Measurements from ENCODE around the gene CTNNA1.
"Not testable (repeated sequence)": the region's sequence is repeated elsewhere in the genome, so short reads cannot be mapped to it uniquely, and the experiment has no call there.

The CTNNA1 gene

GRCh38 chr5:138726848-138727247, 26.4 kb upstream of the CTNNA1 start:
- TF ChIP-seq CTCF (IDR thresholded peaks at IDR 0.05; ENCODE audit: insufficient read depth, low read length, poor library complexity, severe bottlenecking), result no peak
- Histone ChIP-seq H3K4me3 (replicated peaks; ENCODE audit: low read depth, low read length) (no peak overlapping the region), H3K36me3 (ENCODE audit: control insufficient read depth, insufficient read depth, low read length) (no peaks in the 10 kb centered on the region), H3K27me3 (replicated peaks; ENCODE audit: control insufficient read depth, insufficient read depth, low read length) (no peaks in the 10 kb centered on the region)
- DNase-seq (ENCODE audit: extremely low read depth, insufficient read length), result no peak

GRCh38 chr5:138730496-138730895, 22.7 kb upstream of the CTNNA1 start:
- not testable (repeated sequence) for DNase-seq (ENCODE audit: extremely low read depth, insufficient read length); H3K4me3 ChIP-seq (replicated peaks; ENCODE audit: low read depth, low read length); H3K36me3 ChIP-seq (ENCODE audit: control insufficient read depth, insufficient read depth, low read length); H3K27me3 ChIP-seq (replicated peaks; ENCODE audit: control insufficient read depth, insufficient read depth, low read length)

- no peak overlapping the region for H3K4me3 ChIP-seq (replicated peaks; ENCODE audit: low read depth, low read length)
- no peak for TF ChIP-seq CTCF (IDR thresholded peaks at IDR 0.05; ENCODE audit: insufficient read depth, low read length, poor library complexity, severe bottlenecking)
- H3K27me3 ChIP-seq (replicated peaks; ENCODE audit: control insufficient read depth, insufficient read depth, low read length), result no peaks in the 10 kb centered on the region
- H3K36me3 ChIP-seq (ENCODE audit: control insufficient read depth, insufficient read depth, low read length), result no peaks in the 10 kb centered on the region
- no peak for DNase-seq (ENCODE audit: extremely low read depth, insufficient read length)
Measured at GRCh38 chr5:138732466-138732865, 20.8 kb upstream of the CTNNA1 start.

GRCh38 chr5:138732933-138733332, 20.3 kb upstream of the CTNNA1 start:
- Histone ChIP-seq H3K4me3 (replicated peaks; ENCODE audit: low read depth, low read length) (no peak overlapping the region), H3K27me3 (replicated peaks; ENCODE audit: control insufficient read depth, insufficient read depth, low read length) (no peaks in the 10 kb centered on the region), H3K36me3 (ENCODE audit: control insufficient read depth, insufficient read depth, low read length) (no peaks in the 10 kb centered on the region)
- TF ChIP-seq CTCF (IDR thresholded peaks at IDR 0.05; ENCODE audit: insufficient read depth, low read length, poor library complexity, severe bottlenecking), result no peak
- DNase-seq (ENCODE audit: extremely low read depth, insufficient read length), result no peak

- no peak for DNase-seq (ENCODE audit: extremely low read depth, insufficient read length)
- no peak for TF ChIP-seq CTCF (IDR thresholded peaks at IDR 0.05; ENCODE audit: insufficient read depth, low read length, poor library complexity, severe bottlenecking)
- H3K36me3 ChIP-seq (ENCODE audit: control insufficient read depth, insufficient read depth, low read length), result no peaks in the 10 kb centered on the region
- no peak overlapping the region for H3K4me3 ChIP-seq (replicated peaks; ENCODE audit: low read depth, low read length)
- no peaks in the 10 kb centered on the region for H3K27me3 ChIP-seq (replicated peaks; ENCODE audit: control insufficient read depth, insufficient read depth, low read length)
Measured at GRCh38 chr5:138733509-138733908, 19.7 kb upstream of the CTNNA1 start.

- no peak for TF ChIP-seq CTCF (IDR thresholded peaks at IDR 0.05; ENCODE audit: insufficient read depth, low read length, poor library complexity, severe bottlenecking)
- Histone ChIP-seq H3K27me3 (replicated peaks; ENCODE audit: control insufficient read depth, insufficient read depth, low read length) (no peaks in the 10 kb centered on the region), H3K36me3 (ENCODE audit: control insufficient read depth, insufficient read depth, low read length) (no peaks in the 10 kb centered on the region), H3K4me3 (replicated peaks; ENCODE audit: low read depth, low read length) (no peak overlapping the region)
- no peak for DNase-seq (ENCODE audit: extremely low read depth, insufficient read length)
Measured at GRCh38 chr5:138736293-138736692, 16.9 kb upstream of the CTNNA1 start.

Data from GM06990 (cell line).